Activated CD4-positive, alpha-beta T cell treated with anti-CD3 and anti-CD28 coated beads, Interleukin-2, amount 10 ng/mL, durations not matched to agents 7 days and 5 days (primary cell): ENCODE data around the gene ANKMY1. TPM values are rescaled to one million over a fixed set of nuclear protein-coding genes. Genes with fewer than 3 reads are reported as not detected.

Experiments
- CTCF ChIA-PET: fragments of 350-600 bp; sonication (Branson Sonifier 250); formaldehyde crosslinking; loops from one replicate; lab custom pipeline; 2021; ENCODE audit warnings: antibody characterized with exemption; lab: Charles Lee
- POLR2A ChIA-PET: fragments of 350-600 bp; sonication (Branson Sonifier 250); formaldehyde crosslinking; loops from one replicate; lab custom pipeline; 2021; ENCODE audit warnings: antibody characterized with exemption; lab: Charles Lee
- DNase-seq: peaks from one replicate; pipeline ENCODE4 v3.0.0-alpha.2; 2020
- H3K27ac Mint-ChIP-seq: one replicate; pipeline ENCODE4 v1.8.0; 2021; ENCODE audit warnings: mild to moderate bottlenecking, moderate library complexity, mixed read lengths
- H3K27me3 Mint-ChIP-seq: one replicate; pipeline ENCODE4 v1.8.0; 2021; ENCODE audit warnings: mixed read lengths
- H3K36me3 Mint-ChIP-seq: one replicate; pipeline ENCODE4 v1.8.0; 2021; ENCODE audit warnings: low read depth, mixed read lengths
- H3K4me1 Mint-ChIP-seq: one replicate; pipeline ENCODE4 v1.8.0; 2021; ENCODE audit warnings: mixed read lengths
- H3K4me3 Mint-ChIP-seq: one replicate; pipeline ENCODE4 v1.8.0; 2021; ENCODE audit warnings: mild to moderate bottlenecking, moderate library complexity, mixed read lengths
- H3K9me3 Mint-ChIP-seq: one replicate; pipeline ENCODE4 v1.8.0; 2021; ENCODE audit warnings: mixed read lengths
- total RNA-seq, 2 experiments: library from RNA; stranded (reverse); gene quantifications; one replicate each; pipeline ENCODE4 v1.2.3, GENCODE V29; 2021

The ANKMY1 gene
- total RNA-seq, 2 experiments from 2014 or later: 38.5 to 39.5 TPM

DNA sequence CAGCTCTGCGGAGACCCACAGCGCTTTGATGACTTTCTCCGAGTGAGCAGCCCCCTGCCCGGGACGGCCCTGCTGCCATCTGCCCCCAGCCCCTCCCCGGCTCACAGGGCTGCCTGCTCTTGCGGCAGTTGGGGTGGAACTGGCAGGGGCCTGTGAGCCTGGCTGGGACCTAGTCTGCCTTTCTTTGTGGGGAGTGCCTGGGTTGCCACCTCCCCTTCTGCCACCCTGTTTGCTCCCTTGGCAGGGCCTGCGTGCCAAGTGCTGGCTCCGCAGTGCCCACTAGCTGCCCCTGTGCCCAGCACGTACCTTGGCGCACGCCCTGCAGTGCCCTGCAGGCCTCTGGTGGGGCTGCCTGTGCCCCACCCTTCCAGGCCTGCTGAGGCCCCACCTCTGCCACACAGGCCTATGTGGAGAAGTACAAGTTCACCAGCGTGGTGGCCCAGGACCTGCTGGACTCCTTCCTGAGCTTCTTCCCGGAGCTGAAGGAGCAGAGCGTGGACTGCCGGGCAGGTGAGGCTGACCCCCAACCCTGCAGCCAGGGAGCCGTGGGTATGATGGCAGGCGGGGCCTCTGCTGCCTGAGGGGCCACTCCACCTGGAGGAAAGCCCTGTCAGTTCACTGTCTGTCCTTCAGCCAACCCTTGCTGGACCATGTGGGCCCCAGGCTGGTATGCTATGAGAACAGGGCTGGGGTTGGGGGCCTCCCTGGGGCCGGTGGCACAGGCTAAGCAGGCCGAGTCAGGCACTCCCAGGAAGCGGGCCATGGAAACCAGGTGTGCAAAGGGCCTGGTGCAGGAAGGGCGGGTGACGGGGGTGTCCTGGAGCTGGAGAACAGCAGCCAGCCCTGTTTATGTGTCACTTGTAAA lies 17.5 kb upstream of the ANKMY1 start:
- Mint-ChIP-seq H3K27me3 (no peaks in the 10 kb centered on the region), H3K9me3 (no peaks in the 10 kb centered on the region), H3K4me3 (no peak overlapping the region), H3K36me3 (peaks cover 26% of the 10 kb centered on the region), H3K4me1 (peaks cover 38% of the 10 kb centered on the region), H3K27ac (no peak overlapping the region)
- POLR2A ChIA-PET: no interaction called here
- DNase-seq: no peak
- CTCF ChIA-PET: interaction anchor here (1.4 to 3.6 kb wide), 2 partner anchors 9 to 10 kb away, joined by 5 to 31 read pairs; no protein-coding TSS in a partner anchor

DNA sequence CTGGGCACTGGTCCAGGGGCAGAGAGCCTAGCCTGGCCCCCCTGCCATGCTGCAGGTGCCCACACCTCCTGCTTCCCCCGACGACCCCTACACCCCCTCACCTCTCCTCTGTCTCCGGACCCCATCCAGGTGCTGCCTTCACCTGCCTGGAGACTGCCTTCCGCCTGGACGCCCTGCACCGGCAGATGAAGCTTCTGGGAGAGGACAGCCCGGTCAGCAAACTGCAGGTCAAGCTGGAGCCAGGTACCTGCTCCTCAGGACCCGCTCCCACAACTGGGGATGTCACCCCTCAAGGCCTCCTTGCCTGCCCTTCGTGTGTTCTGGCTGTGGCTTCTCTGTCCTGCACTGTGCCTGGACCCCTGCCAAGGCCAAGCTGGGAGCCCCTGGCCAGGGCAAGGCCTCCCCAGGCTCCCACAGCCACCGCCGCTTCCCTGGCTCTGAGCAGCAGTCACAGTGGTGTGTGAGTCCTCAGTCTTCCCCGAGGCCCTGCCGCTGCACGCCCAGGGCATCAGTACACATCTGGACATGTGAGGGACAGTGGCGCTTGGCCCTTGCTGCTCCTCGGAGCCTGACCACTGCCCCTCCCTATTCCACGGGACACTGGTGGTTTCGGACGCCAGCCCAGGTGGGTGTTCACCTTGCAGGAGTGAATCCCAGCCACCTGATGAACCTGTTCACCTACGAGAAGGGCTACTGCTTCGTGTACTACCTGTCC lies 16.8 kb upstream of the ANKMY1 start:
- H3K4me1 Mint-ChIP-seq: peaks cover 37% of the 10 kb centered on the region
- H3K9me3 Mint-ChIP-seq: no peaks in the 10 kb centered on the region

GRCh38 chr2:240573516-240574385 lies 16.0 kb upstream of the ANKMY1 start:
- Mint-ChIP-seq H3K9me3 (no peaks in the 10 kb centered on the region), H3K36me3 (peaks cover 20% of the 10 kb centered on the region), H3K4me3 (no peak overlapping the region), H3K27me3 (no peaks in the 10 kb centered on the region), H3K4me1 (peaks cover 31% of the 10 kb centered on the region), H3K27ac (no peak overlapping the region)
- no peak for DNase-seq
- CTCF ChIA-PET: interaction anchor here (1.5 kb wide), 1 partner anchor 13 kb away, joined by 4 read pairs; no protein-coding TSS in a partner anchor
- POLR2A ChIA-PET: no interaction called here

More for the DNA sequence above, 16.8 kb upstream of the ANKMY1 start:
- Mint-ChIP-seq H3K27ac (no peak overlapping the region), H3K36me3 (peaks cover 20% of the 10 kb centered on the region), H3K4me3 (no peak overlapping the region), H3K27me3 (no peaks in the 10 kb centered on the region)
- DNase-seq: no peak
- ChIA-PET CTCF (no interaction called here), POLR2A (no interaction called here)

DNA sequence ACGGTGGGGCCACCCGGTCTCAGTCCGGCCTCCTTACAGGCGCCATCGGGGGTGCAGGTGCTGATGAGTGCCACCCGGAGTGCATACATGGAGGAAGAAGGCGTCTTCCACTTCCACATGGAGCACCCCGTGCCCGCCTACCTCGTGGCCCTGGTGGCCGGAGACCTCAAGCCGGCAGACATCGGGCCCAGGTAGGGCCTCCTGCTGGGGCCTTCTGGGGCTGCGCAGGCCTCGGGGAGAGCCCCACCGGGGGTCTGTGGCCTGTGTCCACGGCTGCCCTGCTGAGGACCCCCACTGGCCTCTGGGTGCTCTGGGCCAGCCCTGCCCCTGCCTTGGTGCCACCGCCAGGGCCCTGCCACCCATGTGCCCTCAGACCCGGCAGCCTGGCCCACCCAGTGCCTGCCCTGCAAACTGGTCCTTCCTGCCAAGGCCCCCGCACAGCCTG lies 15.3 kb upstream of the ANKMY1 start:
- CTCF ChIA-PET: interaction anchor here (1.5 kb wide), 1 partner anchor 12 kb away, joined by 4 read pairs; no protein-coding TSS in a partner anchor
- Mint-ChIP-seq H3K27me3 (no peaks in the 10 kb centered on the region), H3K27ac (no peak overlapping the region), H3K4me3 (no peak overlapping the region), H3K9me3 (no peaks in the 10 kb centered on the region), H3K36me3 (peaks cover 20% of the 10 kb centered on the region), H3K4me1 (peaks cover 25% of the 10 kb centered on the region)
- DNase-seq: no peak
- POLR2A ChIA-PET: no interaction called here

DNA sequence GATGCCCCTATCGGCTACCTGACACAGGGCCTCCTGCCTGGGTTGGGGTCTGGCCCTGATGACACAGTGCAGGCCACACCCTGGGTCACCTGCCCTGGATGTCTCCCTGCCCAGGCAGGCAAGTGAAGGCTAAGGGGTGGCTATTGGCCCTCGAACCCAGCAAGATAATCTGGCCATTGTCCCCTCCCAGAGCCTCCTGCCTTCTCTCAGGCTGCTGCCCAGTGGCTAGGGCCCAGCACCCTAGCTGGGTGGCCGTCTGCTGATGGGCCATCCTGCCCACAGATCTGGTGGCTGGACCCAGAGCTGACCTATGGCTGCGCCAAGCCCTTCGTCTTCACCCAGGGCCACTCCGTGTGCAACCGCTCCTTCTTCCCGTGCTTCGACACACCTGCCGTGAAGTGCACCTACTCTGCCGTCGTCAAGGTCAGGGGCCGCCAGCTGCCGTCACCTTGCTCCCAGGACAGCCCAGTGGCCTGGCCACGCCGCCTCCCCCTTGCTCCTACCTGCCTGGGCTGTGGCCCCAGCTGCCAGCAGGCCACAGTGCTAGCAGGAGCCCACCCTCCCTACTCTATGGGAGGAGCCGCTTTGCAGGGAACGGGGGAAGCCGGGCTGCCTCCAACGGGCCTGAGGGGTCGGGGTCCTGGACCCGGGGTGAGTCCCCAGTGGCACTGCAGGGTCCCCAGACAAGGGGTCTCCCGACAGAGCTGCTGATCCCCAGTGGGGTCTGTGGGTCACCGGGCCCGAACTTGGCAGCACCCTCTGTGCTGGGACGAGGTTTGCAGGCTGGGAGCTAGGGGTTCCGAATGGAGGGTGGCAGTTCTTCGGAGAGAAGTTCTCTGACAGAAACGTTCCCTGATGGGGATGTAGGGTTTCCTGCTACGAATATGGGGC lies 14.6 kb upstream of the ANKMY1 start:
- DNase-seq: no peak
- H3K27ac Mint-ChIP-seq: no peak overlapping the region
- H3K4me3 Mint-ChIP-seq: no peak overlapping the region
- peaks cover 23% of the 10 kb centered on the region for H3K36me3 Mint-ChIP-seq
- no peaks in the 10 kb centered on the region for H3K27me3 Mint-ChIP-seq
- ChIA-PET POLR2A (no interaction called here), CTCF (interaction anchor here (1.2 to 1.5 kb wide), 2 partner anchors 11 to 25 kb away, joined by 3 to 4 read pairs; no protein-coding TSS in a partner anchor)
- H3K4me1 Mint-ChIP-seq: peaks cover 27% of the 10 kb centered on the region
- no peaks in the 10 kb centered on the region for H3K9me3 Mint-ChIP-seq

GRCh38 chr2:240571314-240571973 lies 13.7 kb upstream of the ANKMY1 start:
- Mint-ChIP-seq H3K9me3 (no peaks in the 10 kb centered on the region), H3K27ac (peak overlapping the region; percentile 71), H3K27me3 (no peaks in the 10 kb centered on the region), H3K4me1 (peaks cover 31% of the 10 kb centered on the region), H3K4me3 (no peak overlapping the region), H3K36me3 (peaks cover 20% of the 10 kb centered on the region)
- ChIA-PET POLR2A (no interaction called here), CTCF (interaction anchor here (1.2 to 1.5 kb wide), 2 partner anchors 9 to 26 kb away, joined by 3 to 6 read pairs; no protein-coding TSS in a partner anchor)
- no peak for DNase-seq

DNA sequence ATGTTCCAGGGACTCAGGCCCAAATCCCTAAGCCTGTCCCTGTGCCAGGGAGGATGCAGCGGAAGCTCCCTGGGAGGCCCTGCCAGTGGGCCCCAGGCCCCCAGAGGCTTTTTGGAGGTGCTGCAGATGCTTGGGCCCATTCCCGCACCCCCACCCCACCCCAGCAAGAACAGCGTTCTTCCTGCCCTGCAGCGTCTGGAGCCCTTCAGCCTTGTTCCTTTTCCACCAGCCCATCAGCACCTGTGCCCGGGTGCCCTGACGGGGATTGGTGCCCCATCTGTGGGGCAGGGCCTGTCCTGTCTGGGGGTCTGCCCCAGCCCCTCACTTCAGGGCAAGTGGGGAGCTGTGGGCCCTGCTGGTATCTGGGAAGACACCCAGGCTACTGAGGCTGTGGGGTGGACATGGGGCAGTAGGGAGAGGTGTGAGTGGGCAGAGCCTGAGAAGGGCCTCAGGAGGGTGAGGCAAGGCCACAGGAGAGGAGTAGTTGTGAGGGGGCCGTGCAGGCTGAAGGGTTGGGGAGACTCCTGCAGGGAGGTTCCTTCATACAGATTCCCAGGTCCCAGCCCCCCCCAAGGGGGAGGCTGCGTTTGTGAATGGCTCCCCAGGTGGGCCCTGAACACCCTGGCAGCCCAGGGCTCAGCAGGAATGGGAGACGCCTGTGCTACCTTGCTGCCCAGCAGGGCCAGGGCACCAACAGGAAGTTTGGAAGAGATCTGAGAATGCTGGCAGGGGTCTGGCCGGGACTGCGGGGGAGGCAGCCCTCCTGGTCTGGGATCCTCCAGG lies 12.9 kb upstream of the ANKMY1 start:
- Mint-ChIP-seq H3K27ac (peak overlapping the region; percentile 71), H3K36me3 (peaks cover 20% of the 10 kb centered on the region), H3K4me1 (peaks cover 31% of the 10 kb centered on the region), H3K27me3 (no peaks in the 10 kb centered on the region), H3K9me3 (no peaks in the 10 kb centered on the region), H3K4me3 (peak overlapping the region; percentile 79)
- no peak for DNase-seq
- ChIA-PET CTCF (interaction anchor here (1.5 kb wide), 1 partner anchor 10 kb away, joined by 6 read pairs; no protein-coding TSS in a partner anchor), POLR2A (no interaction called here)

DNA sequence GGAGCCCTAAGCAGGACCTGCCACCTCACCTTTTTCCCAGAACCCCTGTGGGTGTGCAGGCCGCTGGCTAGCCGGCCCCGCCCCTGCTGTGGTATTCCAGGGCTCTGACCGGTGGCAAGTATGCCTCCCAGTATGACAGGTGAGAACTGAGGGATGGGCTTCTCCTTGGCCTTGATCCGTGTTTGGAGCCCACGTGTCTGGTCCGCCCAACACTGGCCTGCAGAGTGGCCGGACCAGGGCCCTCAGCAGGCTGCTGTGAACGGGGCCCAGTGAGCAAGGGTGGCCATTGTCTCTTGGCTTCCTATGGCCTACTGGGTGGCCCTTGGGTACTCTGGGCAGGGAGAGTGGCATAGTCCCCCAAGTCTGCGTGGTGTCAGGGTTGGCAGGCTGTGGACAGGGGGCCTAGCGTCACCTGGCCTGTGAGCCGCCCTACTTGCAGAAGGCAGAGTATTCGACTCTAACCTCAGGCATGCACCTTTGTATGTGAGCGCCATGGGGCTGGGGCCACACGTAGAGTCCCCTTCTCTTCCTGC lies 12.3 kb upstream of the ANKMY1 start:
- DNase-seq: no peak
- Mint-ChIP-seq H3K27me3 (no peaks in the 10 kb centered on the region), H3K9me3 (no peaks in the 10 kb centered on the region), H3K4me3 (peak overlapping the region; percentile 79), H3K27ac (peak overlapping the region; percentile 50), H3K36me3 (peaks cover 22% of the 10 kb centered on the region), H3K4me1 (peaks cover 37% of the 10 kb centered on the region)
- ChIA-PET POLR2A (no interaction called here), CTCF (interaction anchor here (1.5 kb wide), 1 partner anchor 10 kb away, joined by 6 read pairs; no protein-coding TSS in a partner anchor)

GRCh38 chr2:240569523-240569997 lies 11.8 kb upstream of the ANKMY1 start:
- Mint-ChIP-seq H3K4me1 (peaks cover 42% of the 10 kb centered on the region), H3K4me3 (peak overlapping the region; percentile 79), H3K27me3 (no peaks in the 10 kb centered on the region), H3K9me3 (no peaks in the 10 kb centered on the region), H3K36me3 (peaks cover 26% of the 10 kb centered on the region), H3K27ac (peak overlapping the region; percentile 72)
- CTCF ChIA-PET: interaction anchor here (1.1 to 1.5 kb wide), 5 partner anchors 15 to 33 kb away, joined by 3 to 11 read pairs (median 4); partner anchors contain the start of gene CAPN10
- POLR2A ChIA-PET: no interaction called here
- DNase-seq: no peak
